ENCODE results near the gene DENR.
"Not testable (repeated sequence)": the region's sequence is repeated elsewhere in the genome, so short reads cannot be mapped to it uniquely, and the experiment has no call there.

Gene DENR

GRCh38 chr12:122752464-122753318 lies at the start of gene DENR:
Gene DENR (plus strand): TSS chr12:122752824. CDS start chr12:122753702, 878 bp downstream.
- DNase-seq: peak; percentile 100

- DNase-seq: not testable (repeated sequence)
These were observed 49.6 kb upstream of the DENR start, which contains the start of gene HCAR2 for GRCh38 chr12:122702890-122703611. Gene HCAR2 (minus strand): TSS chr12:122703357. CDS start chr12:122703283, 74 bp downstream.

- DNase-seq: not testable (repeated sequence)
These were observed 48.8 kb upstream of the DENR start for GRCh38 chr12:122703841-122704240.

- not testable (repeated sequence) for DNase-seq
These were observed 43.3 kb upstream of the DENR start for GRCh38 chr12:122709287-122709686.

GRCh38 chr12:122710341-122710740 lies 42.3 kb upstream of the DENR start:
- not testable (repeated sequence) for DNase-seq

GRCh38 chr12:122711266-122711665 lies 41.4 kb upstream of the DENR start:
- not testable (repeated sequence) for DNase-seq

GRCh38 chr12:122713491-122714188 lies 39.0 kb upstream of the DENR start:
- not testable (repeated sequence) for DNase-seq

GRCh38 chr12:122715211-122715610 lies 37.4 kb upstream of the DENR start:
- DNase-seq: not testable (repeated sequence)

GRCh38 chr12:122716658-122717057 lies 36.0 kb upstream of the DENR start, which contains the start of gene HCAR3:
Gene HCAR3 (minus strand): TSS chr12:122716811. CDS start chr12:122716737, 74 bp downstream.
- not testable (repeated sequence) for DNase-seq

GRCh38 chr12:122721057-122721545 lies 31.5 kb upstream of the DENR start:
- no peak for DNase-seq

- no peak for DNase-seq
These were observed 30.2 kb upstream of the DENR start for GRCh38 chr12:122722387-122722786.

- DNase-seq: no peak
These were observed 27.9 kb upstream of the DENR start for GRCh38 chr12:122724641-122725243.

GRCh38 chr12:122725452-122726079 lies 27.1 kb upstream of the DENR start:
- DNase-seq: no peak

GRCh38 chr12:122726080-122726558 lies 26.5 kb upstream of the DENR start:
- no peak for DNase-seq

- no peak for DNase-seq
These were observed 22.9 kb upstream of the DENR start for GRCh38 chr12:122729583-122730214.

- peak; percentile 40 for DNase-seq
These were observed 22.2 kb upstream of the DENR start, which contains the start of gene HCAR1 for GRCh38 chr12:122730215-122731014. Gene HCAR1 (minus strand): TSS chr12:122730844. CDS start chr12:122730339, 505 bp downstream.

- DNase-seq: no peak
These were observed 20.5 kb upstream of the DENR start for GRCh38 chr12:122732170-122732569.

- no peak for DNase-seq
These were observed 20.0 kb upstream of the DENR start for GRCh38 chr12:122732611-122733010.

GRCh38 chr12:122738571-122738970 lies 14.1 kb upstream of the DENR start:
- DNase-seq: no peak

GRCh38 chr12:122740351-122740750 lies 12.3 kb upstream of the DENR start:
- no peak for DNase-seq
